ENCODE data around the gene ADORA2B.
"Not testable (repeated sequence)": the region's sequence is repeated elsewhere in the genome, so short reads cannot be mapped to it uniquely, and the experiment has no call there.

Gene ADORA2B

GRCh38 chr17:15922586-15922985 is 22.3 kb upstream of the ADORA2B start:
- DNase-seq (ENCODE audit: low spot score), result no peak

DNA sequence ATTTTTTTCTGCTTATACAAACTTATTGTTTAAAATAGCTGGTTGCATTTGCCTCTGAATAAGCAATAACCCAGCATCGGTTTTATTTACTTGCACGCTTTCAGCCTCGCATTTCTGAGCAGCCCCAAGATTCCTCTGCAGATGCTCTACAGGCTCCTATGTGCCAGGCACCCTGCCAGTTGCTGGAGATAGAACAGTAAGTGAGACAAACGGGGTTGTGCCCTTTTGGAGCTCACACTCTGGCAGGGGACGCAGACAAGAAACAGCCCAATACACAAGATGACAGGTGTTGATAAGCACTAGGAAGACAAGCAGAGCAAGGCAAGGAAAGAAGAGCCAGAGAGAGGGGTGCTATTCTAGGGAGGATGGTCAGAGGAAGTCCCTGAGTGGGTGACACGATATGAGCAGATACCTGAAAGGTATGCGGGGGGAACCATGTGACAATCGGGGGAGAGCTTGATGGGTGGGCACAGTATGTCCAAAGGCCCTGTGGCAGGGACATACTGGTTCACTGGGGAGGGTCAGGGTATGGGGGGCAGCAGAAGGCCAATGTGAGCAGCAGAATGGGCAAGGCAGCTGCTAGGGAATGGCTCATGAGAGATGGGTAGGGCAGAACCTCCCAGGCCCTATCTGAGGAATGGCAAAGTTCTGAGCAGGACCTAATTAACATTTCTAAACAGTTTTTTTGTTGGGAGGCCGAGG is 18.7 kb upstream of the ADORA2B start:
- DNase-seq (ENCODE audit: low spot score), result no peak

GRCh38 chr17:15928286-15928785 is 16.6 kb upstream of the ADORA2B start:
- no peak for DNase-seq (ENCODE audit: low spot score)

- no peak for DNase-seq (ENCODE audit: low spot score)
Measured at GRCh38 chr17:15929941-15930340, 15.0 kb upstream of the ADORA2B start.

GRCh38 chr17:15930426-15930825 is 14.5 kb upstream of the ADORA2B start:
- DNase-seq (ENCODE audit: low spot score), result no peak

GRCh38 chr17:15931394-15931793 is 13.5 kb upstream of the ADORA2B start:
- DNase-seq (ENCODE audit: low spot score), result no peak

DNA sequence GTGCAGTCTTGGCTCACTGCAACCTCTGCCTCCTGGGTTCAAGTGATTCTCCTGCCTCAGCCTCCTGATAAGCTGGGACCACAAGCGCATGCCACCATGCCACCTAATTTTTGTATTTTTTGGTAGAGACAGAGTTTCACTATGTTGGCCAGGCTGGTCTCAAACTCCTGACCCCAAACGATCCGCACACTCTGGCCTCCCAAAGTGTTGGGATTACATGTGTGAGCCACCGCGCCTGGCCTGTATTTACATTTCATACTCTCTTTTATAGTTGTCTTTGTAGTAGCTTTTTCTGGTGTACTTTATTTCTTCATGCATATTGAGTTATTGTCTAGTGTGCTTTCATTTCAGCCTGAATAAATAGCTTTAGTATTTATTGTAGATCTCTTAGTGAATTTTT is 10.1 kb upstream of the ADORA2B start:
- no peak for DNase-seq (ENCODE audit: low spot score)

- no peak for DNase-seq (ENCODE audit: low spot score)
Measured at GRCh38 chr17:15935891-15936290, 9.0 kb upstream of the ADORA2B start.

DNA sequence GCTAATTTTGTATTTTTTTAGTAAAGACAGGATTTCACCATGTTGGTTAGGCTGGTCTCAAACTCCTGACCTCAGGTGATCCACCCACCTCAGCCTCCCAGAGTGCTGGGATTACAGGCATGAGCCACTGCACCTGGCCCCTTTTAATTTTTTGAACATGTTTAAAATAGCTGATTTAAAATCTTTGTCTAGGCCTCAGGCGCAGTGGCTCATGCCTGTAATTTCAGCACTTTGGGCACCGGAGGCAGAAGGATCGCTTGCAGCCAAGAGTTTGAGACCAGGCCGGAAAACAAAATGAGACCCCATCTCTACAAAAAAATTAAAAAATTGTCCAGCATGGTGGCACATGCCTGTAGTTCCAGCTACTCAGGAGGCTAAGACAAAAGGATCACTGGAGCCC is 8.4 kb upstream of the ADORA2B start:
- not testable (repeated sequence) for DNase-seq (ENCODE audit: low spot score)

GRCh38 chr17:15941781-15942180 is 3.1 kb upstream of the ADORA2B start:
- DNase-seq (ENCODE audit: low spot score), result no peak

GRCh38 chr17:15942207-15942833 is 2.6 kb upstream of the ADORA2B start:
- no peak for DNase-seq (ENCODE audit: low spot score)

- DNase-seq (ENCODE audit: low spot score), result no peak
Measured at GRCh38 chr17:15943971-15944758, 765 bp upstream of the ADORA2B start.

DNA sequence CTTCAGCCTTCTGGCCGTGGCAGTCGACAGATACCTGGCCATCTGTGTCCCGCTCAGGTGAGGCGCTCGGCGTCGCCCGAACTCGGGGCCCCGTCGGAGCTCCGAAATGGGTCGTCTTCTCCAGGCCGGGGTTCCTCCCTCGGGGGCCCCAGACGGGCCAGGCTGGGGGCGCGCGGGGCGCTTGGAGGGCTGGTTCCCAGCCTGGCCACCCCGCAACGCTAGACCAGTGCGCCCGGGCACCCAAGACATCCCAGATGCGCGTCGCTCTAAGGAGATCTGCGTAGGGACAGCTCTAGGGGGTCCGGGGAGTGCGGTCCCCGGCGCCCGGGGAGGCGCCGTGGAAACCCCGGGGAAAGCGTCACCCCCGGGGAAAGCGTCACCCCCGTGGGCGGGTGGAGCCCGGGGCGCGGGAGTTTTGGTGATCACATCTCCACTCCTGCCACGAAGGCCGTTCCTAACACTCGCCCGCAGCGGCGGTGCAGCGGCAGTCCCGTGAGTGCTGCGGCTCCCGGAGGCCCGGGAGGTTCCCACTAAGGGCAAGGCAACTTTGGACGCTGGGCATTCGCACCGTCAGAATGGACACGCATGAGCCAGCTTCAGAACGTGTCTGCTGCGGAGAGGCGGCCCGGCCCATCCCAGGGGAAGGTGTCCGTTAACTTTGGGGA is 729 bp downstream of the ADORA2B start:
- no peak for DNase-seq (ENCODE audit: low spot score)

GRCh38 chr17:15946611-15947120 is 1.7 kb downstream of the ADORA2B start:
- no peak for DNase-seq (ENCODE audit: low spot score)

GRCh38 chr17:15947271-15947670 is 2.3 kb downstream of the ADORA2B start:
- DNase-seq (ENCODE audit: low spot score), result no peak

- no peak for DNase-seq (ENCODE audit: low spot score)
Measured at GRCh38 chr17:15947976-15948752, 3.2 kb downstream of the ADORA2B start.

DNA sequence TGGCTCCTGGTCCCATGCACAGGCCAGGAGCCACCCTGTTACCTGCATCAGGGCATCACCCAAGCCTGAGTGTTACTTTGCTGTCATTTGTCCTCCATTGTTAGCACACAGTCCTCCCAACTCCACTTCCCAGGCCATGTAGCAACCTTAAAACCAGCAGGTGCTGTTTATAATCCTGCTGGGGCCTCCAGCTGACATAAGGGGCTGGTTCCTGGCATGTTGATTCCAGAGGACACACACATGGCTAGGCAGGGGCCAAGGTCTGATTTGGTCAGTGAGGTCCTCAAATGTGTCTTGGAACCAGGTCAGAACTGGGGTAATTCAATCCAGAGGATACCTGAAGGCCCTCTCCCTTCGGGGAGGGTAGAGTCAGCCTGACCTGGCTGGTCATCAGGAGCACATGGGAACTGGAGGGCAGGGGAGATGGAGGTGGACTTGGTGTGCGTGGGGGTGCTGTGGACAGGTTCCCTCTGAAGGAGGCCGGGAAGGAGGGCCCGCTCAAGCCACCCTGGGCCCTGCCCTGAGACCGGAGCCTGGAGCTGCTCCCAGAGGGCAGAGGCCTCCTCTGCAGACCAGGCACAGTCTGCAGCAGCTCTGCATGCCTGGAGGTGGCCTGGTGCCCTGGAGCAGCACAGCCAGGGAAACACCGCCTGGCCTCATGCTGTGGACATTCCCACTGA is 6.6 kb downstream of the ADORA2B start:
- DNase-seq (ENCODE audit: low spot score), result no peak

GRCh38 chr17:15952048-15952532 is 7.2 kb downstream of the ADORA2B start:
- DNase-seq (ENCODE audit: low spot score), result no peak

DNA sequence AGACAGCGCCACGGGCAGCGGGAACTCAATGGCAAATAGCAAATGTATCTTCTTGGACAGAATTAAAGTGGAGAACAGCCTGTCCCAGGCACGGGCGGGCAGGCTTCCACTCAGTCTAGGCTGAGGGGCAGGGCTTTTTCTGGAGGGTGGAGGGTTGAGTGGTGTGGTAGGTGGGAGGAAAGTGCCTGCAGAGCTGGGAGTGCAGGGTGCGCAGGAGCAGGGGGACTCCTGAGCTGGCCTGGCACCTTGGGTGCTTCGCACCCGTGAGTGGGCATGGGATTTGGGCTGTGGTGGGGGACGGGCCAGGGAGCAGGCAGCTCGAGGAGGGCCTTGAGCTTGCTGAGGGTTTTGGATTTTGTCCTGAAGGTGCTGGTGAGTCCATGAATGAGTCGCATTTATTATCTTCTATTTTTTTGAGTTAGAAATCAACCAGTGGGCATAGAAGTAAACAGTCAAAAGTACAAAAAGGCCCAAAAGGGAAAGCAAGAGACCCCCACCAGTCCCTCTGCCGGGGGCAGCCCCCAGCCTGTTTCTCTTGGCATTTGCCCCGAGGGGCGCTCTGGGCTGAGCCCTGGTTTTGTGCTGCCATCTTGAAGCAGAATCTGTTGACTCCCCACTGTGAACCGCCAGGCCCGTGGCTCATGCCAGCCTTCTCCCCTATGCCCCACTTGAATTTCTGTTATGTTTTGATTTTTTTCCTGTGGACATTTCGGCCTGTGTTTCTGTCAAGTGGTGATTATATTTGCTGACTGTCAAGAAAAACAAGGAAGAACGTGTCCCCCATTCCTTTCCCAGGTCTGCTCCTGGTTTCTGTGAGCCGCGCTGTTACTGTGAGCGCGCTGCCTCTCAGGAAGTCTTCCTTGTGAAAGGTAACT is 8.2 kb downstream of the ADORA2B start:
- DNase-seq (ENCODE audit: low spot score), result no peak

DNA sequence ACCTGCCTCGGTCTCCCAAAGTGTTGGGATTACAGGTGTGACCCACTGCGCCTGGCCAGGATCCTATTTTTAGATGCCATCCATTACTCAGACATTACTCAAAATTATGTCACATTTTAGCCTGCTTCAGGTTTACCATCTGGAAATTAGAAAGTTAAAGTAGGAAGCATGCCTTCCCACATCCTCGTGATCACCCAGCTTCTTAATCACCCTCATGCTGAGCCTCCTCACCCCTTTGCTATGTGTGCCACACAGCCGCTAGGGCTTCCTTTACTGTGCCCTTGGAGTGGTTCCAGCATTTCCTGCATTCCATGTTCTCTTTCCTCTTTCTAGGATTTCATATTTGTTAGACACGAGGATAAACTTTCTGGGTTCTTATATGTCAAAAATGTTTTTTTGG is 9.3 kb downstream of the ADORA2B start:
- no peak for DNase-seq (ENCODE audit: low spot score)
